ENCODE measurements around the gene CEP295NL. TPM values are rescaled to one million over a fixed set of nuclear protein-coding genes. Genes with fewer than 3 reads are reported as not detected.
"Not testable (repeated sequence)": the region's sequence is repeated elsewhere in the genome, so short reads cannot be mapped to it uniquely, and the experiment has no call there.

The CEP295NL gene
- total RNA-seq, 1 donor from 2014 or later = 0.55 TPM

- H3K4me1 ChIP-seq = peaks cover 48% of the 10 kb centered on the region
- no peak overlapping the region for H3K27ac ChIP-seq (replicated peaks)
- H3K4me3 ChIP-seq = no peak overlapping the region
- H3K27me3 ChIP-seq (ENCODE audit: low read depth) = no peaks in the 10 kb centered on the region
- no peak for DNase-seq
- H3K36me3 ChIP-seq = peaks cover 9% of the 10 kb centered on the region
- H3K9me3 ChIP-seq (replicated peaks) = no peaks in the 10 kb centered on the region
- TF ChIP-seq CTCF (IDR thresholded peaks at IDR 0.05; ENCODE audit: borderline replicate concordance) = no peak
- intact Hi-C loops (cut with micrococcal nuclease) = no loop called here
These were observed 2.5 kb upstream of the CEP295NL start for GRCh38 chr17:78905541-78905940.

DNA sequence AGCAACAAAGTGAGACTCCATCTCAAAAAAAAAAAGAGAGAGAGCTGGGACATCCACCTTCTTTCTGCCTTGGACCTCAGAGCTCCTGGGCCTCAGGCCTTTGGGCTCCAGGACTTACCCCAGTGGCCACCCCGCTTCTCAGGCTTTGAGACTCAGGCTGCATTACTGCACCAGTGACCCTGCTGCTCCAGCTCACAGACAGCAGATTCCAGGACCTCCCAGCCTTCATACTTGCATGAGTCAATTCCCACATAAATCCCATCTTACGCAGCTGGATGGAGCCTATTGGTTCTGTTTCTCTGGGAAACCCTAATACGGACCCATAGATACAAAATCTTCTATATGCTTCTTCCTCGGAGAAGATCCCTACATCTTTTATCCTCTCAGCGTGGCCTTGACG, 2.1 kb upstream of the CEP295NL start:
- Histone ChIP-seq H3K27ac (replicated peaks) (no peak overlapping the region), H3K4me1 (peaks cover 50% of the 10 kb centered on the region), H3K4me3 (no peak overlapping the region), H3K27me3 (ENCODE audit: low read depth) (no peaks in the 10 kb centered on the region), H3K36me3 (peaks cover 9% of the 10 kb centered on the region), H3K9me3 (replicated peaks) (no peaks in the 10 kb centered on the region)
- no peak for DNase-seq
- TF ChIP-seq CTCF (IDR thresholded peaks at IDR 0.05; ENCODE audit: borderline replicate concordance) = no peak
- intact Hi-C loops (cut with micrococcal nuclease) = no loop called here

GRCh38 chr17:78904371-78904770, 1.4 kb upstream of the CEP295NL start:
- Histone ChIP-seq H3K4me1 (peaks cover 57% of the 10 kb centered on the region), H3K36me3 (peaks cover 9% of the 10 kb centered on the region), H3K27me3 (ENCODE audit: low read depth) (no peaks in the 10 kb centered on the region), H3K4me3 (no peak overlapping the region), H3K9me3 (replicated peaks) (no peaks in the 10 kb centered on the region), H3K27ac (replicated peaks) (no peak overlapping the region)
- DNase-seq = no peak
- no peak for TF ChIP-seq CTCF (IDR thresholded peaks at IDR 0.05; ENCODE audit: borderline replicate concordance)
- intact Hi-C loops (cut with micrococcal nuclease) = no loop called here

- DNase-seq; H3K4me3 ChIP-seq; H3K9me3 ChIP-seq (replicated peaks); H3K27me3 ChIP-seq (ENCODE audit: low read depth); intact Hi-C loops (cut with micrococcal nuclease); H3K36me3 ChIP-seq; H3K27ac ChIP-seq (replicated peaks): not testable (repeated sequence)
- peaks cover 64% of the 10 kb centered on the region for H3K4me1 ChIP-seq
These were observed 770 bp downstream of the CEP295NL start for GRCh38 chr17:78902231-78902630.

GRCh38 chr17:78901806-78902205, 1.2 kb downstream of the CEP295NL start:
- no peak for DNase-seq
- TF ChIP-seq CTCF (IDR thresholded peaks at IDR 0.05; ENCODE audit: borderline replicate concordance) = no peak
- Histone ChIP-seq H3K9me3 (replicated peaks) (no peaks in the 10 kb centered on the region), H3K4me1 (peaks cover 68% of the 10 kb centered on the region), H3K27me3 (ENCODE audit: low read depth) (no peaks in the 10 kb centered on the region), H3K4me3 (no peak overlapping the region), H3K36me3 (peaks cover 9% of the 10 kb centered on the region), H3K27ac (replicated peaks) (no peak overlapping the region)
- intact Hi-C loops (cut with micrococcal nuclease) = no loop called here

GRCh38 chr17:78900816-78901215, 2.2 kb downstream of the CEP295NL start:
- DNase-seq = no peak
- Histone ChIP-seq H3K36me3 (peaks cover 9% of the 10 kb centered on the region), H3K9me3 (replicated peaks) (no peaks in the 10 kb centered on the region), H3K27me3 (ENCODE audit: low read depth) (no peaks in the 10 kb centered on the region), H3K4me3 (no peak overlapping the region), H3K4me1 (peaks cover 76% of the 10 kb centered on the region), H3K27ac (replicated peaks) (no peak overlapping the region)
- no peak for TF ChIP-seq CTCF (IDR thresholded peaks at IDR 0.05; ENCODE audit: borderline replicate concordance)
- intact Hi-C loops (cut with micrococcal nuclease) = no loop called here

All from left ventricle myocardium inferior (tissue), 1 donor.